Activated CD4-positive, alpha-beta T cell treated with anti-CD3 and anti-CD28 coated beads, Interleukin-2, amount 10 ng/mL, durations not matched to agents 7 days and 5 days (primary cell): ENCODE results near the gene KLHL11. TPM values are rescaled to one million over a fixed set of nuclear protein-coding genes. Genes with fewer than 3 reads are reported as not detected.

ENCODE experiments used
- CTCF ChIA-PET: fragments of 350-600 bp; sonication (Branson Sonifier 250); formaldehyde crosslinking; loops from one replicate; lab custom pipeline; 2021; ENCODE audit warnings: antibody characterized with exemption; lab: Charles Lee
- POLR2A ChIA-PET: fragments of 350-600 bp; sonication (Branson Sonifier 250); formaldehyde crosslinking; loops from one replicate; lab custom pipeline; 2021; ENCODE audit warnings: antibody characterized with exemption; lab: Charles Lee
- DNase-seq: peaks from one replicate; pipeline ENCODE4 v3.0.0-alpha.2; 2020
- H3K27ac Mint-ChIP-seq: one replicate; pipeline ENCODE4 v1.8.0; 2021; ENCODE audit warnings: mild to moderate bottlenecking, moderate library complexity, mixed read lengths
- H3K27me3 Mint-ChIP-seq: one replicate; pipeline ENCODE4 v1.8.0; 2021; ENCODE audit warnings: mixed read lengths
- H3K36me3 Mint-ChIP-seq: one replicate; pipeline ENCODE4 v1.8.0; 2021; ENCODE audit warnings: low read depth, mixed read lengths
- H3K4me1 Mint-ChIP-seq: one replicate; pipeline ENCODE4 v1.8.0; 2021; ENCODE audit warnings: mixed read lengths
- H3K4me3 Mint-ChIP-seq: one replicate; pipeline ENCODE4 v1.8.0; 2021; ENCODE audit warnings: mild to moderate bottlenecking, moderate library complexity, mixed read lengths
- H3K9me3 Mint-ChIP-seq: one replicate; pipeline ENCODE4 v1.8.0; 2021; ENCODE audit warnings: mixed read lengths
- total RNA-seq, 2 experiments: library from RNA; stranded (reverse); gene quantifications; one replicate each; pipeline ENCODE4 v1.2.3, GENCODE V29; 2021

The KLHL11 gene
- total RNA-seq, 2 experiments from 2014 or later, result 13.2 to 13.9 TPM

GRCh38 chr17:41811549-41812380, 53.5 kb downstream of the KLHL11 start, which contains the start of gene P3H4:
P3H4 (minus strand) TSS chr17:41811949; CDS start chr17:41811915, 34 bp downstream.
- Mint-ChIP-seq H3K4me3 (peak within 1 kb of the TSS; percentile 78), H3K4me1 (peaks cover 12% of the 10 kb centered on the region), H3K27me3 (peaks cover 18% of the 10 kb centered on the region), H3K9me3 (no peaks in the 10 kb centered on the region), H3K36me3 (no peaks in the 10 kb centered on the region), H3K27ac (peak within 1 kb of the TSS; percentile 82)
- ChIA-PET POLR2A (no interaction called here), CTCF (interaction anchor here (0.5 to 1.8 kb wide), 12 partner anchors 8 to 1736 kb away, joined by 3 to 7 read pairs (median 4); partner anchors contain the start of gene JUP)
- DNase-seq, result peak; percentile 73

- no peaks in the 10 kb centered on the region for H3K9me3 Mint-ChIP-seq
- H3K27me3 Mint-ChIP-seq, result peaks cover 18% of the 10 kb centered on the region
- DNase-seq, result no peak
- no peak overlapping the region for H3K27ac Mint-ChIP-seq
- H3K4me3 Mint-ChIP-seq, result peak overlapping the region; percentile 55
- no peaks in the 10 kb centered on the region for H3K36me3 Mint-ChIP-seq
- peaks cover 12% of the 10 kb centered on the region for H3K4me1 Mint-ChIP-seq
- ChIA-PET CTCF (interaction anchor here (0.5 to 1.8 kb wide), 11 partner anchors 8 to 1735 kb away, joined by 3 to 7 read pairs (median 4); partner anchors contain the start of gene JUP), POLR2A (no interaction called here)
Observed at GRCh38 chr17:41810659-41811548, 54.3 kb downstream of the KLHL11 start.

- peaks cover 5% of the 10 kb centered on the region for H3K27me3 Mint-ChIP-seq
- ChIA-PET POLR2A (no interaction called here), CTCF (interaction anchor here (0.6 kb wide), 1 partner anchor 110 kb away, joined by 5 read pairs; no protein-coding TSS in a partner anchor)
- H3K4me1 Mint-ChIP-seq, result peaks cover 8% of the 10 kb centered on the region
- no peaks in the 10 kb centered on the region for H3K36me3 Mint-ChIP-seq
- no peaks in the 10 kb centered on the region for H3K9me3 Mint-ChIP-seq
- H3K27ac Mint-ChIP-seq, result no peak overlapping the region
- no peak for DNase-seq
- no peak overlapping the region for H3K4me3 Mint-ChIP-seq
Observed at GRCh38 chr17:41806685-41807445, 58.4 kb downstream of the KLHL11 start.

Other genes with a start within 250 kb of the KLHL11 start
- under 1 TPM in 1 of 2 experiments, not detected in 1; 0.25 TPM for gene KRT17, start 240.8 kb downstream of the KLHL11 start, total RNA-seq
- gene EIF1, start 176.5 kb downstream of the KLHL11 start, total RNA-seq, result 100 to 1,000 TPM; 605 to 645 TPM
- not detected for gene GAST, start 153.1 kb downstream of the KLHL11 start, total RNA-seq
- gene HAP1, start 130.8 kb downstream of the KLHL11 start, total RNA-seq, result under 1 TPM; 0.25 to 0.31 TPM
- gene JUP, start 78.7 kb downstream of the KLHL11 start, total RNA-seq, result under 1 TPM; 0.77 to 0.99 TPM
- gene P3H4, start 53.5 kb downstream of the KLHL11 start, total RNA-seq, result 1 to 10 TPM; 1.2 to 2.4 TPM
- gene FKBP10, start 52.4 kb downstream of the KLHL11 start, total RNA-seq, result under 1 TPM in 1 of 2 experiments, not detected in 1; 0.44 TPM
- gene NT5C3B, start 29.2 kb downstream of the KLHL11 start, total RNA-seq, result 10 to 100 TPM; 13.7 to 17.7 TPM
- gene KLHL10, start 27.6 kb downstream of the KLHL11 start, total RNA-seq, result not detected
- gene ACLY, start 53.5 kb upstream of the KLHL11 start, total RNA-seq, result 100 to 1,000 TPM; 143 to 150 TPM
- under 1 TPM; 0.40 to 0.42 TPM for gene ODAD4, start 65.2 kb upstream of the KLHL11 start, total RNA-seq
- 10 to 100 TPM; 81.2 to 97.5 TPM for gene CNP, start 101.4 kb upstream of the KLHL11 start, total RNA-seq
- 10 to 100 TPM; 93.3 to 94.8 TPM for gene DNAJC7, start 152.0 kb upstream of the KLHL11 start, total RNA-seq
- gene NKIRAS2, start 154.7 kb upstream of the KLHL11 start, total RNA-seq, result 10 to 100 TPM; 23.3 to 25.5 TPM
- under 1 TPM in 1 of 2 experiments, not detected in 1; 0.04 TPM for gene C17orf113, start 185.2 kb upstream of the KLHL11 start, total RNA-seq
- not detected for gene ZNF385C, start 233.1 kb upstream of the KLHL11 start, total RNA-seq
- 10 to 100 TPM; 52.4 to 54.3 TPM for gene DHX58, start 247.3 kb upstream of the KLHL11 start, total RNA-seq